Embryonic facial prominence (tissue), 1 donor: Measurements from ENCODE around the gene ST3GAL4.
A peak's percentile ranks its signal among the peaks of the same experiment; 100 is the strongest.

Experiments
- DNase-seq: peaks from one replicate; pipeline ENCODE4 v3.0.0-alpha.2; 2016; ENCODE audit errors: extremely low spot score

The ST3GAL4 gene

DNA sequence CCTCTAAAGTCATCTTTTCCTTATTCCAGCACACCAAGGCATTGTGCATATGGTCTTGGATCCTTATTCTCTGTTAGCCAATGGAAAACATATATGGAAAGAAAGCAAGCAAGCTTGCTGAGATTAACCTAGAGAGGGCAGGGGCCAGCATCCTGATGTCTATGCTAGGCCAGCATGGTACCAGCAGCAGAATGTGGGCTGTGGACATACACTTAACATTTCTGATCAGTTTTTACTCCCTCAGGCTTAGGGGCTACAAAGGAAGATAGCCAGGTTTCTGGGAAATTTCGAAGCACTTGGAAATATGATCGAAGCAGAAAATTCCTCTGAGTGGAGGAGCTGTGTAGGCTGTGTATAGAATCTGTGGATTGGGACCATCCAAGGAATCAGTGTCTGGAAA, 67.0 kb downstream of the ST3GAL4 start:
- no peak for DNase-seq

DNA sequence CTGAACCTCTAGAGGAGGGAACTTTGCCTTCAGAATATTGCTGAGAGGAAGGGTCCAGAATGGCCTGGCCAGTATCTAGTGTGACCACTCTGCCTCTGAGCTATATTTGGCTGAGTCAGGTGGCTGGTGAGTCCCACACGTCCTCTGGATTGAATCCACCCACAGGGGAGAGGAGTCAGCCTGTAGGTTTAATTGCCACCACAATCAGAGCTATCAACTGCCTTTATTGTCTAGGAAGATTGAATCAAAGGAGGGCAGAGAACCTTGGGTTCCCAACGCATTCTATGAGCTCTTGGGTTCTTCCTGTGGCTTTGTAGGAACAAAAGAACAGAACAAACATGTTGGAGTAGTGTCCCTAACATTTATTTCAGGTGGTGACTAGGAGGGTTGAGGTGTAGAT, 67.7 kb downstream of the ST3GAL4 start:
- no peak for DNase-seq

GRCh38 chr11:126423743-126424142, 68.3 kb downstream of the ST3GAL4 start:
- no peak for DNase-seq

GRCh38 chr11:126424471-126425039, 69.1 kb downstream of the ST3GAL4 start:
- DNase-seq = no peak

- DNase-seq = no peak
Observed at GRCh38 chr11:126426106-126426505, 70.6 kb downstream of the ST3GAL4 start.

GRCh38 chr11:126426820-126427749, 71.6 kb downstream of the ST3GAL4 start:
- DNase-seq = no peak

DNA sequence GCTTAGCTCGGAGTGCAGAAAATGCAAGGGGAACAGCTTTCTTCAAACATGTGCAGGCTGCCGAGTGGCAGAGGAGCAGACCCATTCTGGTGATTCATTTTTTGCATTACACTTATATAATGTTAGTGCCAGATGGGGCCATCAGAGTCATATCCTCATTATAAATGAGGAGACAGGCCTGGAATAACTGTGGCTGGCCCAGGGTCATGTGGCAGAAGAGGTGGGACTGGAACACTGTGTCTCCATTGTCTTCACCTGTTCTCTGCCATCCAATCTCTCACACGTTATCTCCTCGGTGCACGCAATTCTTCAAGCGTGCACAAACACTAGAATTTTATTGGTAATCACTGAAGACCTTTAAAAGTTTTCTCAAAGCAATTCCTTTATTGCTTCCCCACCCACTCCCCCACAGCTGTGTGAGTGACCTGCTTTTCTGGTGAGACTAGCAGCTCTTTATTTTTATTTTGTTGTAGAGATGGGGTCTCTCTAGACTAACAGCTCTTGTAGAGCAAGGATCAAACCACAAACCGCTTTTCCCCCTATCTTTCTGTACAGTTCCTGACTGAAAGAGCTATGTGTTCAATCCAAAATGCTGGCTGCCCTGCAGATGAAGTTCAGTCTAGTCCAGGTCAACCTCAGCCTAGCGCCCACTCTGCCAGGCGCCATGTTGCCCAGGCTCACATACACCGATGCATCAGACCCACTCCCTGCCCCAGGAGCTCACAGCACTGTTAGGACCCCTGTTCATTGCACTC, 75.3 kb downstream of the ST3GAL4 start:
- DNase-seq = no peak

DNA sequence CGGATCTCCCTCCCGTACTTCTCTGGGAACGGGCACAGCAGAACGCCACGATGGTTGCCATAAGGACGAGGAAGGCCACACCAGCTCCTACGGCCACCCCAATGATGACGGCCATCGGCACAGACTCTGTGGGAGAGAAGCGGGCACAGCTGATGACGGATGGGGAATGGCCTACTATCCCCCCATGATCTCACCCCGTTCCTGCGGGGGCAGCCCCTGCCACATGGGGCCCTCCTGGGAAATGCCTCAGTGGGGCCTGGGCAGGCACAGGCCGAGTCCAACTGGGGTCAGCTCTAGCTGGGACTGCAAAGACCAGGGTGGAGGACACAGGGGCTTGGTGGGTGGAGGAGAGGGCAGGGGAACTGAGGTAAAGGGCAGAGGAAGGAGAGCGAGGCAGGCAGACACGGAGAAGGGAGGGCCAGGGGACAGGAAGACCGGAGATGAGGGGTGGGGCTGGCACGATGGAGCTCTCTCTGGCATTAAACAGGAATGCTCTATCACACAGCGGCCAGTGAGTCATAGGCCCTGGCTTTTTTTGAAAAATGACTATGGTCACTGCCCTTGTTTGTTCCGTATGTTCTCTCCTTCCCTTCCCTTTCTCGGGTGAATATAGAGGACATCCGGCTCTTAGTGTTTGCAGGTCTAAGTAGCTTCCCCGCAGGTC, 76.0 kb downstream of the ST3GAL4 start:
- no peak for DNase-seq

DNA sequence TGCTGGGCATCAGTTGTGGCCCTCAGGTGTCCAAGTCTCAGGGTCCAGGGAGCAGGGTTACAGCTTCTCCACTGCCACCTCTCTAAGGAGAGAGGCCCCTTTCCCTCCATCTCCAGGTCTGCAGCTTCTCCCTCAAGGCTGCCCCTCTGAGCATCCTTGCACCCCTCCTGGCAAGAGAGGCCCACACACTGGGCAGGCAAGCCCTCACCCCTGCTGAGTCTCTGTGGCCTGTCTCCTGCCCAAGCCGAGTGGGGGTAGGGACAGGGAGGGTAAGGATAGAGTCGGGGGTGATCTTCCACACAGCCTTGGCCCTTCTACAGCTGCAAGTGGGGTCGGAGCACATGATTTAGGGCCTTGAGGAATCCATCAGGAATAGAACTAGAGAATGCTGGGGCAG, 76.6 kb downstream of the ST3GAL4 start:
- DNase-seq = no peak

GRCh38 chr11:126432525-126432924, 77.0 kb downstream of the ST3GAL4 start:
- no peak for DNase-seq

- no peak for DNase-seq
Observed at GRCh38 chr11:126433244-126433846, 77.9 kb downstream of the ST3GAL4 start.

- DNase-seq = no peak
Observed at GRCh38 chr11:126433989-126434949, 78.8 kb downstream of the ST3GAL4 start.

GRCh38 chr11:126434950-126435335, 79.5 kb downstream of the ST3GAL4 start:
- DNase-seq = no peak

DNA sequence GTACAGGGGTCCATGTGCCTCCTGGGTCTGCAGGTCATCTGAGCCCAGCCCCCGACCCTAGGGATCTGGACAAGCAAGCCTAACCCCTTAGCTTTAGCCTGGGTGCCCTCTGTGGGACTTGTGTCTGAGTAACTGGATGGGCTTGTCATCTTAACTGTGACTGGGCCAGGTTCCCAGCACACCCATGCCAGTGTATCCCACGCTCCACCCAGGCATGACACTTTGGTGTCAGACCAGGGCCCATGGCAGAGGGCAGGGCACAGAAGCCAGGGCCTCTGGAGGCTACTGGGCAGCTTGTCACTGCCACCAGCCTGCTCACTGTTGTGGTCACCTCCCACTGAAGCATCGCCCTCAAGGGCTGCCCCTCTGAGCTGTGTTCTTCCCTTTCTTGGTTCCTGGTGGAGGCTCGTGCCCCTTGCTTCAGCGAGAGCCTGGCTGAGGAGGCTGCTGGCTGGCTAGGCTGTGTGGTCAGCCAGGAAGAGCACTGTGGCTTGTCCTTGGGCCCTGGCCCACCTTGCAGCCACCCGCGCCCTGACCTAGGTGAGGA, 80.8 kb downstream of the ST3GAL4 start:
- no peak for DNase-seq

GRCh38 chr11:126437731-126438130, 82.2 kb downstream of the ST3GAL4 start:
- no peak for DNase-seq

DNA sequence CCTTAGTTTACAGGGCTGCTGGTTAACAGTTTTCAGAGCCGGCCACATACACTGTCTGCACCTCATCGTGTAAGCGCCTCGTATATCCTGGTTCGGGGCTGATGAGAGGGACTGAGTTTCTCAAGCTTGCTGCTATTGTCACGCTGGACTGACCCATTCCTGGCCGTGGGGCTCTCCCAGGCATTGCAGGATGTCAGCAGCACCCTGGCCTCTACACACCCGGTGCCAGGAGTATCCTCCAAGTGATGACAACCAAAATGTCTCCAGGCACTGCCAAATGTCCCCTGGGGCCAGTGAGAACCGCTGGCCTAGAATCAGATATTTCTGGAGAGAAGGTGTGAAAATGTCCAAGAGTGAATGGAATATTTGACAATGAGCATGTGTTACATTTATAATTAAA, 82.8 kb downstream of the ST3GAL4 start:
- no peak for DNase-seq

GRCh38 chr11:126438691-126439090, 83.2 kb downstream of the ST3GAL4 start:
- no peak for DNase-seq

- DNase-seq = no peak
Observed at GRCh38 chr11:126440276-126440675, 84.8 kb downstream of the ST3GAL4 start.

GRCh38 chr11:126440792-126441514, 85.5 kb downstream of the ST3GAL4 start:
- peak; percentile 39 for DNase-seq
